B cell (primary cell): Measurements from ENCODE around the gene ADAMTS2. TPM values are rescaled to one million over a fixed set of nuclear protein-coding genes. Genes with fewer than 3 reads are reported as not detected.

ENCODE experiments used
- ATAC-seq: fragments of 200-7000 bp; cut with Tn5 transposase; one replicate; pipeline ENCODE4 v1.10.0; 2021; ENCODE audit warnings: low read depth, mild to moderate bottlenecking, moderate number of reproducible peaks, moderate library complexity
- CTCF ChIA-PET: fragments of 350-600 bp; sonication (Branson Sonifier 250); formaldehyde crosslinking; loops from one replicate; lab custom pipeline; 2021; ENCODE audit warnings: antibody characterized with exemption, inconsistent platforms; lab: Charles Lee
- POLR2A ChIA-PET: fragments of 350-600 bp; sonication (Branson Sonifier 250); formaldehyde crosslinking; loops from one replicate; lab custom pipeline; 2021; ENCODE audit warnings: antibody characterized with exemption; lab: Charles Lee
- DNase-seq: peaks from one replicate; pipeline ENCODE4 v3.0.0; 2013
- H2AFZ ChIP-seq: 2 replicates; pipeline ENCODE4 v1.6.1; 2012; ENCODE audit warnings: mild to moderate bottlenecking, low read depth, low read length; ENCODE audit not compliant: insufficient read depth, poor library complexity, severe bottlenecking
- H3K27ac ChIP-seq, 2 donors: 1 replicate in 1 of 2; 2 replicates in 1 of 2; pipeline ENCODE4 v1.5.1; 2012 to 2013; ENCODE audit warnings: low read length in 2 of 2, mild to moderate bottlenecking in 2 of 2, moderate library complexity in 1 of 2
- H3K27me3 ChIP-seq, 4 experiments: fragments of 200-600 bp in 1 of 4; sonication (generic) in 1 of 4; replicated peaks in 1 of 4; 1 replicate in 2 of 4; 2 replicates in 2 of 4; pipeline versions ENCODE4 v1.6.1 to v1.7.0; 2013 to 2016; ENCODE audit warnings: low read length in 3 of 4, mild to moderate bottlenecking in 2 of 4, mixed read lengths in 1 of 4, moderate library complexity in 1 of 4; ENCODE audit not compliant: insufficient read depth in 4 of 4, control insufficient read depth in 3 of 4; ENCODE audit errors: control extremely low read depth in 1 of 4
- H3K36me3 ChIP-seq, 2 experiments: replicated peaks in 1 of 2; 1 replicate in 1 of 2; 2 replicates in 1 of 2; pipeline versions ENCODE4 v1.6.1 to v1.7.1; 2013; ENCODE audit warnings: low read length in 1 of 2; ENCODE audit not compliant: insufficient read depth in 2 of 2, control insufficient read depth in 1 of 2; ENCODE audit errors: control extremely low read depth in 1 of 2, extremely low read depth in 1 of 2
- H3K4me1 ChIP-seq, 2 donors: fragments of 200-600 bp in 1 of 2; sonication (generic) in 1 of 2; 1 replicate in 1 of 2; 2 replicates in 1 of 2; pipeline versions ENCODE4 v1.5.1 to v1.6.1; 2013 to 2017; ENCODE audit warnings: low read length in 2 of 2; ENCODE audit not compliant: control insufficient read depth in 2 of 2, insufficient read depth in 2 of 2
- H3K4me2 ChIP-seq: replicated peaks from 2 replicates; pipeline ENCODE3; 2012; ENCODE audit warnings: mild to moderate bottlenecking, low read depth, low read length; ENCODE audit not compliant: poor library complexity, severe bottlenecking
- H3K4me3 ChIP-seq, 5 experiments: fragments of 200-600 bp in 1 of 5; sonication (generic) in 1 of 5; 1 replicate in 3 of 5; 2 replicates in 2 of 5; pipeline versions ENCODE4 v1.5.1 to v1.7.0; 2011 to 2016; ENCODE audit warnings: low read length in 4 of 5, mild to moderate bottlenecking in 4 of 5, low read depth in 2 of 5, control low read depth in 1 of 5, moderate library complexity in 1 of 5; ENCODE audit not compliant: insufficient read depth in 1 of 5; ENCODE audit errors: control extremely low read depth in 1 of 5, extremely low read depth in 1 of 5
- H3K79me2 ChIP-seq: fragments of 200-600 bp; sonication (generic); one replicate; pipeline ENCODE4 v1.6.0; 2016; ENCODE audit warnings: low read length; ENCODE audit not compliant: control insufficient read depth, insufficient read depth
- H3K9ac ChIP-seq: fragments of 200-600 bp; sonication (generic); 2 replicates; pipeline ENCODE4 v1.6.1; 2017; ENCODE audit warnings: mild to moderate bottlenecking, low read length, moderate library complexity
- H3K9me3 ChIP-seq, 3 donors: one replicate each; pipeline versions ENCODE4 v1.6.1 to v1.7.1; 2013; ENCODE audit warnings: low read length in 2 of 3; ENCODE audit not compliant: control insufficient read depth in 2 of 3, insufficient read depth in 1 of 3; ENCODE audit errors: control extremely low read depth in 1 of 3
- H4K20me1 ChIP-seq: 2 replicates; pipeline ENCODE4 v1.6.0; 2012; ENCODE audit warnings: mild to moderate bottlenecking, low read length; ENCODE audit not compliant: insufficient read depth, control insufficient read depth, poor library complexity, severe bottlenecking
- H3K27ac Mint-ChIP-seq: one replicate; pipeline ENCODE4 v1.8.0; 2021; ENCODE audit warnings: mixed read lengths
- H3K27me3 Mint-ChIP-seq: one replicate; pipeline ENCODE4 v1.8.0; 2021; ENCODE audit warnings: mixed read lengths
- H3K4me1 Mint-ChIP-seq: one replicate; pipeline ENCODE4 v1.8.0; 2021; ENCODE audit warnings: mixed read lengths
- H3K4me3 Mint-ChIP-seq: one replicate; pipeline ENCODE4 v1.8.0; 2021; ENCODE audit warnings: mixed read lengths
- H3K9me3 Mint-ChIP-seq: one replicate; pipeline ENCODE4 v1.8.0; 2022; ENCODE audit warnings: mixed read lengths; ENCODE audit not compliant: insufficient read depth
- CTCF ChIP-seq: fragments of 200-600 bp; IDR thresholded peaks from one replicate; pipeline ENCODE4 v1.8.0; 2022; ENCODE audit warnings: antibody characterized with exemption, mild to moderate bottlenecking
- EZH2 ChIP-seq: IDR thresholded peaks from 2 replicates; pipeline ENCODE4 v1.6.1; 2012; ENCODE audit warnings: borderline replicate concordance, low read depth, mild to moderate bottlenecking, moderate library complexity, low read length; ENCODE audit not compliant: insufficient read depth, poor library complexity, severe bottlenecking
- WGBS: methylation state at CpG from one replicate; pipeline ENCODE4 v1.1.5; 2013; ENCODE audit warnings: missing lambda C conversion rate; ENCODE audit not compliant: insufficient coverage; 5-methylcytosine and 5-hydroxymethylcytosine counted together
- intact Hi-C: fragments of 100-400 bp; cut with micrococcal nuclease; formaldehyde crosslinking; loops from one replicate; pipeline ENCODE4 v1.10.0; 2022
- polyA plus RNA-seq: library from polyadenylated mRNA; depleted of rRNA; stranded (reverse); fragments of >200 nt; gene quantifications from 2 replicates; pipeline ENCODE4 v1.2.3, GENCODE V29; 2012
- total RNA-seq, 2 donors: library from RNA; stranded (reverse); fragments of 120-200 nt in 1 of 2; gene quantifications; 1 replicate in 1 of 2; 2 replicates in 1 of 2; pipeline versions ENCODE4 v1.2.3 to v1.2.4, GENCODE V29; 2013 to 2022

Gene ADAMTS2
- total and polyA plus RNA-seq, 2 donors (not counting 1 experiment from before 2014, with no cell fraction given) = not detected

GRCh38 chr5:179289756-179290385 lies 55.4 kb downstream of the ADAMTS2 start:
- H3K4me3 Mint-ChIP-seq = no peak overlapping the region

DNA sequence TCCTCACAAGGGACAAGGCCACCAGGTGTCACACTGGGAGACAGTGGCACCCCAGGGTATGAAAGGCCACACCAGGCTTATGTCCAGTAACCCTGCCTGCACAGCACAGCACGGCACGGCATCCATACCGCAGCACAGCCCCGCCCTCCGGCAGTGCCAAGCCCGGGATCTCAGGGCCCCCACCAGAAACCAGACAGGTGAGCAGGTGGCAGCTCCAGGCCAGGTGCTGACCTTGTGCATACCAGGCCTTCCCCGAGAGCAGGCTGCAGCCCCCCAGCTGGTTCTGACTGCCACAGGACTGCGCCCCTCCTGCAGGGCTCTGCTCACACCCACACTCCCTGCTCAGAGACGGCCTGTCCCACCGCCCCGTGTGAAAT lies 56.5 kb downstream of the ADAMTS2 start:
- no peak for ATAC-seq
- peaks cover 0 to 9% (median 0%) of the 10 kb centered on the region in 3 donors for H3K9me3 ChIP-seq
- H3K4me2 ChIP-seq = no peak overlapping the region
- Mint-ChIP-seq H3K4me3 (no peak overlapping the region), H3K27me3 (no peaks in the 10 kb centered on the region), H3K4me1 (no peaks in the 10 kb centered on the region), H3K9me3 (no peaks in the 10 kb centered on the region), H3K27ac (no peak overlapping the region)
- H3K79me2 ChIP-seq = no peaks in the 10 kb centered on the region
- H3K27me3 ChIP-seq = no peaks in the 10 kb centered on the region
- no peaks in the 10 kb centered on the region for H4K20me1 ChIP-seq
- no peak for DNase-seq
- no peaks in the 10 kb centered on the region for H3K4me1 ChIP-seq
- intact Hi-C loops = no loop called here
- H3K27ac ChIP-seq = no peak overlapping the region
- H3K36me3 ChIP-seq = no peaks in the 10 kb centered on the region
- no peak overlapping the region for H3K9ac ChIP-seq
- no peak overlapping the region for H3K4me3 ChIP-seq
- WGBS = 93% methylated on average over 7 of the region's 11 CpGs
- no peak overlapping the region for H2AFZ ChIP-seq
- ChIA-PET CTCF (no interaction called here), POLR2A (no interaction called here)
- no peak for TF ChIP-seq EZH2
- TF ChIP-seq CTCF = no peak

More at GRCh38 chr5:179289756-179290385, 55.4 kb downstream of the ADAMTS2 start:
- peaks cover 0 to 9% (median 0%) of the 10 kb centered on the region in 3 donors for H3K9me3 ChIP-seq
- WGBS = 94% methylated on average over 8 of the region's 13 CpGs
- no peaks in the 10 kb centered on the region for H3K9me3 Mint-ChIP-seq
- H3K27ac ChIP-seq = no peak overlapping the region
- no peak for TF ChIP-seq CTCF
- no peak for TF ChIP-seq EZH2
- DNase-seq (no peak), ATAC-seq (no peak)
- H2AFZ ChIP-seq = no peak overlapping the region
- no peaks in the 10 kb centered on the region for H4K20me1 ChIP-seq
- no peak overlapping the region for H3K4me3 ChIP-seq
- H3K4me1 Mint-ChIP-seq = no peaks in the 10 kb centered on the region
- H3K36me3 ChIP-seq = no peaks in the 10 kb centered on the region
- POLR2A ChIA-PET = no interaction called here
- H3K27me3 ChIP-seq = no peaks in the 10 kb centered on the region
- H3K27ac Mint-ChIP-seq = no peak overlapping the region
- CTCF ChIA-PET = no interaction called here
- no peak overlapping the region for H3K9ac ChIP-seq
- H3K4me2 ChIP-seq = no peak overlapping the region
- intact Hi-C loops = no loop called here
- no peaks in the 10 kb centered on the region for H3K79me2 ChIP-seq
- no peaks in the 10 kb centered on the region for H3K4me1 ChIP-seq
- no peaks in the 10 kb centered on the region for H3K27me3 Mint-ChIP-seq
